Measurements from ENCODE around the gene TIPRL.

TIPRL gene

DNA sequence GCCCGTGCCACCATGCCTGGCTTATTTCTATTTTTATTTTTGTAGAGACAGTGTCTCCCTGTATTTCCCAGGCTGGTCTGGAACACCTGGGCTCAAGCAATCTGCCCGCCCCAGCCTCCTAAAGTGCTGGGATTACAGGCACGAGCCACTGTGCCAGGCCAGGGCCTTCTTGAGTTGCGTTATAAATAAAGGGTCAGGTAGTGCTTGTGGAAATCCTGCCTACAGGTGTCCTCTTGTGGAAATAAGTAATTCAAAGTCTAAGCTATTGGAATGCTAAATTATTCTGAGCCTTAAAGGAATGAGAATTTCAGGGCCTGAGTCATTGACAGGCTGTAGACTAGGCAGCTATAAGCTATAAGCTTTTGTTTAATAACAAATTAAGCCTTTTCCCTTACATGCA lies 38.9 kb downstream of the TIPRL start:
- DNase-seq = no peak

DNA sequence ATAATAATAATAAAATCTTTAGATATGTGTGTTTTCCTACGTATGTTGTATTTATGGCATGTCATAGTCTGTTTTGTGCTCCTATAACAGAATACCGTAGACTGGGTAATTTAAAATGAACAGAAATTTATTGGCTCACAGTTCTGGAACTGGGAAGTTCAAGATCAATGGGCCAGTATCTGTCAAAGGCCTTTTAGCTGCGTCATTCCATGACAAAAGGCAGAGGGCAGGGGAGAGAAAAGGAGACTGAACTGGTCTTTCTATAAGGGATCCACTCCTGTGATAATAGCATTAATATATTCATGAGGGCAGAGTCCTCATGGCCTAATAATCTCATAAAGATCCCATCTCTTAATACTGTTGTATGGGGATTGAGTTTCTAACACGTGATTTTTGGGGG lies 39.9 kb downstream of the TIPRL start:
- DNase-seq = no peak

DNA sequence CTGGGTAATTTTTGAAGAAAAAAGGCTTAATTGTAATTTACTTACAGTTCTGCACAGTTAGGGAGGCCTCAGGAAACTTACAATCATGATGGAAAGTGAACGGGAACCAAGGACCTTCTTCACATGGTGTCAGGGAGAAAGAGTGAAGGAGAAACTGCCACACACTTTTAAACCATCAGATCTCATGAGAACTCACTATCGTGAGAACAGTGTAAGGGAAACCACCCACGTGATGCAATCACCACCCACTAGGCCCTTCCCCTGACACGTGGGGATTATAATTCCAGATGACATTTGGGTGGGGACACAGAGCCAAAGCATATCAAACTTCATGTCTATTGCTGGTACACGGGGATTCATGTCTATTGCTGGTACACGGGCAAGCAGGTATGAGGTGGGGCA lies 41.7 kb downstream of the TIPRL start:
- no peak for DNase-seq

DNA sequence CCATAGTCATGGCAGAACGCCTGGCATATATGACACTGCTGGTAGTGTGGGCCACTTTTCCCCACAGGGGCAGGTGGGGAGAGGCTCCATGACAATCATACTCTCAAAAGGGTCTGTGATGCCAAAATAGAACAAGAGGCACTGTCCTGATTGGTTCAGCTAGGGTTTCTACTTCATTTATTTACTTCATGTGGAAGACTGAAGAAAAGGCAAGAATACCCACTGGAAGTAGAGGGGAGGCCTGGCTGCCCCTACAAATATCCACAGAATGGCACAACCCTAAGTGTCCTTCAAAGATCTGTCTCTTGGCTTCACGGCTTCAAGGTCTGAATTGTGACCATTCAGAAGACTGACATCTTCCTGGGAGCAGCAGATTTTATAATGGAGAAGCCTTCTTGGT lies 42.5 kb downstream of the TIPRL start:
- DNase-seq = no peak

DNA sequence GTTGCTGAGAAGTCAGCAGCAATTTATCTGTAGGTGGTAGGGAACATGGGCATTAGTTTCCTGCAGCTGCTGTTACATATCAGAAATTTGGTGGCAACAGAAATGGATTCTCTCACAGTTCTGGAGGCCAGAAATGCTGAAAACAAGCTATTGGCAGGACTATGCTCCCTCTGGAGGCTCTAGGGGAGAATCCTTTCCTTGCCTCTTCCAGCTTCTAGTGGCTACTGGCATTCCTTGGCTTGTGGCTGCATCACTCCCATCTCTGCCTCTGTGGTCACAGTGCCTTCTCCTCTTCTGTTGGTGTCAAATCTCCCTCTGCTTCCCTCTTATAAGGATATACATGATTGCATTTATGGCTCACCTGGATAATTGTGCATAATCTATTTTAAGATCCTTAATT lies 44.5 kb downstream of the TIPRL start:
- DNase-seq = no peak

DNA sequence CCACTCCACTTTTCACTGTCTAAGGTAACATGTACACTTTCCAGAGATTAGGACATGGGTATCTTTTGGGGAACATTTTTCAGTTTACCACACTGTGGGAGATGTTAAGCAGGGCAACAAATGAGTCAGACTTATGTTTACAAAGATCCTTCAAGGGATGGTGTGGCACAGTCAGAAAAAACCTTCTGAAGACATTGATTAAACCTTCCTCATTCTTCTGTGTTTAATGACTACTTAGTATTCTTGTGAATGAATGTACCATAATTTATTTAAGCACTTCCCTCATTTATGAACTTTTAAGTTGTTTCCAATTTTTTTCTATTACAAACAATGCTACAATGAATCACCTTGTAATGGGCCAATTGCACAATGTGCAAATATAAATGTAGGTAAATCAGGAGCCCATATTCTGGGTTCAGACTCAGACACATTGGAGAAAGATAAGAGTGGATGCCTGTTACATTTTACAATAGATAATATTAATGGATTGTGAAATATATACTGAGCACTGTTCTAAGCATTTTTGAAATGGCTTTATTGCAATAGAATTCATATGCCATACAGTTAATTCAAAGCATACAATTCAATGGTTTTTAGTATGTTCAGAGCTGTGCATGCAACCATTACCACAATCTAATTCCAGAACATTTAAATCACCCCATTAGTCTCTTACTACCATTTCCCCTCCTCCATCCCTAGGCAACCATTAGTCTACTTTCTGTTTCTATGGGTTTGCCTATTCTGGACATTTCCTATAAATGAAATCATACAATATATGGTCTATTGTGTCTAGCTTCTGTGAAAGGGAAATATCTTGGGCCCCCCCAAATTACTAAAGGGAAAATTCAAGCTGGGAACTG lies 45.1 kb downstream of the TIPRL start:
- DNase-seq = no peak

DNA sequence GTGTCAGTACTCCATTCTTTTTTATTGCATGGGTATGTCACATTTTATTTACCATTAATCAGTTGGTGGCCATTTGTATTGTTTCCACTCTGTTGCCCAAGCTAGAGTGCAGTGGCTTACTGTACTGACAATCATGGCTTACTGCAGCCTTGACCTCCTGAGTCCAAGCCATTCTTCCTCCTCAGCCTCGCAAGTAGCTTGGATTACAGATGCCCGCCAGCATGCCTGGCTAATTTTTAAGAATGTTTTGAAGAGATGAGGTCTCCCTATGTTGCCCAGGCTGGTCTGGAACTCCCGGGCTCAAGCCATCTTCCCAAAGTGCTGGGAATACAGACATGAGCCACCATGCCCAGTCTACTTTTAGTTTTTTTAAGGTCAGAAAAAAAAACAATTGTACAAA lies 46.2 kb downstream of the TIPRL start:
- DNase-seq = no peak

DNA sequence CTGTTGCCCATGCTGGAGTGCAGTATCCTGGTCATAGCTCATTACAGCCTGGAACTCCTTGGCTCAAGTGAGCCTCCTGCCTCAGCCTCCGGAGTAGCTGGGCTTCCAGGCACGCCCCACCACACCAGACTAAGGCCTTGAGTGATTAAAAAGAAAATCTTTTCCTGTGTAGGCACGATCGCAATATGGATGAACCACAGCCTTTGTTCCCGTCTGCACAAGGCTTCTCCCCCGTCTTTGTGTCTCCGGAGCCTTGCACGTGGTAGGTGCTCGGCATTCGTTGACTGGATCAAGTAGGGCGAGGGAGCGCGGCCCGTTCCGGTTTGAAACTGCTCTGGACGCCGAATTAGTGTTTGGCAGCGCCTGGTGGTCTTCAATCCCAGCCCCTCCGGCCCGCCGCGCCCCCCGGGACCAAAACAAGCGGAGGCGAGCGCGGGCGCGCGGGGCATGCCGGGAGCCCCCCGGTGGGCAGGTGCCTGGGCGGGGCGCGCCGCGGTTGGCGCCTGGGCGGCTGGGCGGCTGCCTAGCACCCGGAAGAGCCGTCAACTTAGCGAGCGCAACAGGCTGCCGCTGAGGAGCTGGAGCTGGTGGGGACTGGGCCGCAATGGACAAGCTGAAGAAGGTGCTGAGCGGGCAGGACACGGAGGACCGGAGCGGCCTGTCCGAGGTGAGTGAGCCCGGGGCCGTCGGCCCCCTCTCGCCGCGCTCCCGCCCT lies 46.9 kb downstream of the TIPRL start, which contains the start of gene SFT2D2:
Gene SFT2D2, plus strand, starts transcription at position 529 of the 715 bp plus-strand sequence. Its CDS starts 76 bp downstream, at position 605.
- DNase-seq = peak; percentile 85

DNA sequence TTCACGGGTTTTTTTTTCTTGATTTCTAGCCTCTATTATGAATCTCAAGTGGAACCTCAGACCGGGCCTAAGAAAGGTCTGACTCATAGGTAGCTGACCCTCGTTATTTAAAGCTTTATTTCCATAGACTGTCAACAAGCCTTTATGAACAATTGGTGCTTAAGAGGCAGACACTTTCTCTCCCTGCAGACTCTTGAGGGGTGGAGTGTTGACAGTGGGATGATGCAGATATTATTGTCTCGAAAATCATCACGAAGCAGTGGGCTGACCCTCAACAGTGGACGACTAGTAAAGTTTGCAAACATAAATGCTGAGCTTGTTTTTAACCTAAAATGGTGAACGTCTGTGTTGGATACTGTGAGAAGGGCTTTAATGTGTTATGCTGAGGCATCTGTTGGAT lies 48.9 kb downstream of the TIPRL start:
- DNase-seq = no peak

DNA sequence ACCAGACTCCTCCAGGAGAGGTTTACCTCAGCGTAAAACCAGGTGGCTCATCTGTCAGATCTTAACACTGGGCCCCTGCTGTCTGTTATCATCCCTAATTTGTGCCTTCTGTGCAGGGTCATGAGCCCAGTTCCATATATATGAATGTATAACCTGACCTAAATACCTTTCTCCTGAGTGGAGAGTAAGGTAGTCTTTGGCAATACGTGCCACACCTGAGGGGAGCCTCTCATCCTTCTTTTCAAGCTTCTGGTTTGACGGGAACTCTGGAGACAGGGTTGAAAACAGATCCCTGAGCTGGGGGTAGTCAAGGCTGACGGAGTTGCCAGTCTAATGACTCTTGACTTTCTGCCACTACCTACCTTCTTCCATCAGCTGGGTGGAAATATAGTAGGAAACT lies 51.1 kb downstream of the TIPRL start:
- no peak for DNase-seq

DNA sequence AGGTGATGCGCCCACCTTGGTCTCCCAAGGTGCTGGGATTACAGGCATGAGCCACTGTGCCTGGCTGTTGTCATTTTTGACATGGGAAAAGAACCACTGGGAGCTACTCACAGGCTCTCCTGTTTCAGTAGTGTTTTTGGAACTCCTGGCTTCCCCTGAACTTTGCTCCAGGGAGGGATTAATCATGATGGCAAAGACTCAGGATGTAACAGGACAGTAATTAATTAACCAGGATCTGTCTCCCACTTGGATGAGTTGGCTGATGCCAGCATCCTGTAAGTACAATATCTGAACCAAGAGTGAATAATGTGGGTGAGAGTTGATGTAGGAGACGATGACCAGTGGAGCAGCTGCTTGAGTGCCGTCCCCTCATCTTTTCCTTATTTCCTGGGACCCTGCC lies 51.9 kb downstream of the TIPRL start:
- no peak for DNase-seq

DNA sequence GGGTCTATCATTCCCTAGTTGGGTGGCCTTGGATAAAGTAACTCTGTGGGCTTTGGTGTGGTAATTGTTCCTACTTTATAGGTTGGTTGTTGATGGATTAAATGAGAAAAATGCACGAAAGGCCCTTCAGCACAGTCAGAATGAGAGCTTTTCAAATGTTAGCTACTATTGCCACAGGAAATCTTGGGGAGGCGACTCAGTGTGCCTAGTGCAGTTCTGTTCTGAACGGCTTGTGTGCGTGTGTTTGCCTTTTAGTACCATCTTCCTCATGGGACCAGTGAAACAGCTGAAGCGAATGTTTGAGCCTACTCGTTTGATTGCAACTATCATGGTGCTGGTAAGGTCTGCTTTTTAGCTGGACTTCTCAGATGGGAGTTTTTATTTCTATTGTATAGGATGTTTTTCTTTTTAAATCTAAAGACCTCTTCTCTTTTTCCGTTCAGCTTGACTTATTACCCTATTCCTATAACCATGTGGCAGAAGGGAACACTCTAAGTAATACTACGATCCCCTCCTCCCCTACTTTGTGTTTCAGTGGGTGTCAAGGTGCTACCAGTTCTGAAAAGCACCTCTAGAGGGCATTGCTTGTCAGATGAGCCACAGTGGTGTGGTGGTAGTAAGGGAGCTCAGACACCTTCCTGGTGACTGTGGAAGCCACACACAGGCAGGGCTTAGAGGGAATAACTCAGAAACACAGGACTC lies 56.2 kb downstream of the TIPRL start:
- no peak for DNase-seq

DNA sequence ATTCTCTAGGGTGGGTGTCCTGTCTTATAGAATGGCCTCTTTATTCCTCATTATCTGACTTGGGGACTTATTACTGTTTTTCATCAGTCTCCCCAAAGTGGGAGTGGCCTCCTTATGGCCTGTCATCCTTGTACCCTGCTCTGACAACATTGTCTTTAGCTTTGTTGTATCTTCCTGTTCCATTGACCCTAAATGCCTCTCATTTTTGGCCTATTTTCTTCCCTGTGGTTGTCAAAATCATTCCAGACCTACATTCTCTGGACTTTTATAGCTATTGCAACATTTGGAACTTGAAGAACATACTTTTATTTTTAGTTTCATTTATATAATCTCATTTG lies 56.8 kb downstream of the TIPRL start:
- no peak for DNase-seq

DNA sequence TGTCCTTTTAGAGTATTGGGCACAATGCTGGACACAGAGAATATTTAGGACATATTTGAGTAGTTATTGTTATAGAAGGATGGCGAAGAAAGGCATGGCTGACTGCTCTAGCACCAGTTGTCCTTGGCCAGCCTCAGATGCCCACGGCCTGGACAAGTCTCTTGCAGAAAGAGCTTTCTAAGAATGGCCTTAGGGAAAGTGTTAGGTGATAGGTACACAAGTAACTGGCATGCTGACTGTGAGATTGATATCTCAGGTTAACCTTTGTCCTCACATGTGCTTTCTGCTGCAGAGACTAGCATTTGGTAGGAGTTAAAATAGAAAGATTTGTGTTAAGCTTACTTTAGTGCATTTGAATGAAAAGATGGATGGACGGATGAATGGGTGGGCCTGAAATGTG lies 57.2 kb downstream of the TIPRL start:
- no peak for DNase-seq

DNA sequence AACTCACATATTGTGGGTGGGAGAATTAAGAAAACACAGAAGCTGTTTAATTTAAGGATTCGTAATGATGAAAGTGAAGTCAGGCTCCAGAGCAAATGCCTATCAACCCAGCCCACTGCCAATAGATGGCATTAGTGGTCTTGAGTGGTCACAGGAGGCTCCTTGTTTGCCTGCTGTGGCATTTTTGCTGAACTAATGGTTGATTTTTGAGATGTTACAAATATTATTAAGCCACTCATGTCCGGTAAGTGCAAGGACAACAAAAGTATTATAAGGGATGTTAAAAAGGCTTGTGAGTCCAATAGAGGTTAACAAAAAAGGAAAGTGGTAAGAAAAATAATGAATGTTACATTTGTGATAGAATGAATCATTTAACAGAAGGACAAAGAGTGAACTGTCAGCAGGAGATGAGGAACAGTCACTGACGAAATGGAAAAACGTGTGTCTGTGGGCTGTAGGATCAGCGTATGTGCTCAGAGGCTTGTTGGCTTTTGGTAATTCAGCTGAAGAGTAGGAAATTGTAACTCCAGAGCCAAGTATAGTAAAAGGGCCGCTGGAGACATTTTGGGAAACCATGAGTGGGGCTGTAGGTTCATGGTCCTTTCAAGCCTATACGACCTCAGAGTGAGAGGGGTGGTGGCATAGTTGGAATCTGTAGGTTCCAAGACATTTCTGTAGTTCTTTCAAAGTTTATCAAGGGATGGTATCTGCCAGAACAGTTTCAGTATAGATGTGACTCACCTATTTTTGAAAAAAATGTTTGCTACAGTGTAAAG lies 58.3 kb downstream of the TIPRL start:
- no peak for DNase-seq

DNA sequence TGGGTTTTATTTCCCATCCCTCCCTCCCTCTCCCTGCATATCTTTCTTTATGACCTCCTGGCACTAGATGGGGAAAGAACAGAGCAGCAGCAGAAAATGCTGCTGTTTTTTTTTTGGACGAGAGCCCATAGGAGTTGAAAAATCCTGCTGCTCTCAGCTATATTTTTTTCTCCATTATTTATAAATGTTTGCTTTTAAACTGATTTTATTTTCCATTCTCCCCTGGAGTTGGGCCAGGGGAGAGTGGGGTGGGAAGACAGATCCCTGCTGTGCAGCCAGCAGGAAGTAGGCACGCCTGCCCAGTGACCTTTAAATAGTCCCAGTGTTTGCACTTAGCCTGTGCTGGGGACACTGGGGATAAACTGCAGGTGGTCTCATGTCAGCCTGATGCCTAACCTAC lies 64.4 kb downstream of the TIPRL start:
- DNase-seq = no peak

DNA sequence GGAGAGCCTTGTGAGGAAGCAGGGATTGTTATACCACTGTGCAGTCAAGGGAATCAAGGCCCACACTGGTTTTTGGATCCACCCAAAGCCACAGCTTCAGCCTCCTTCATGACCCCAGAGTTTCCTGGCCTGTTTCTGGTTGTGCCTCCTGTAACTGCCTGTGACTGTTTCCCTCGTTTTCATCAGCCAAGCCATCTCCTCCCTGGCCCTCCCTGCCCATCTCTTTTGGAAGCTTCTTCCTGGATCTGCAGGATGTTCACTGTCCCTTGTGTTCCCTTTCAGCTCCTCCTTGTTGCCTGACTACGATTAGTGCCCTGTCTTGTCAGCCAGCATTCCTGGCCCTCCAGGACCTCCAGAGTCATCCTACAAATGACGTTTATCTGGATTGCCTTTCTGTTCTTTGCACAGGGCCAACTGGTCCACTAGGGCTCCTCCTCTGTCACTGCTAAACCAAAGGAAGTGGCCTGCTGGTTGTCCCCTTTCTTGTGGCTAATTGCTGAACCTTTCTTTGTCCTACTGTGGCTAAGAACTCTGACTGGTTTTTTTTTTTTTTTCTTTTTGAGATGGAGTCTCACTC lies 65.0 kb downstream of the TIPRL start:
- no peak for DNase-seq

DNA sequence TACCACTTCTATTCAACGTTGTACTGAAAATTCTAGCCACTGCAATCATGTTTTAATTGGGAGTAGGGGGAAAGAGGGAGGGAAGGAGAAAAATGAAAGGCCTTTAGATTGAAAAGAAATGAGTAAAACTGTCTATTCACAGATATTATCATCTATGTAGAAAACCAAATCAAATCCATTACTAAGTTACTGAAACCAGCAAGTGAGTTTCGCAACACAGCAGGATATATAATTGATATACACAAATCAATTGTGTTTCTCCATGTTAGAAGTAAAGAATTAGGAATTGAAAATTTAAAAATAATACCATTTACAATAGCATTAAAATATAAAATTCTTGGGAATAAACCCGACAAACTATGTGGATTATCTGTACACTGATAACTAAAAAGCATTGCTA lies 66.3 kb downstream of the TIPRL start:
- DNase-seq = no peak

DNA sequence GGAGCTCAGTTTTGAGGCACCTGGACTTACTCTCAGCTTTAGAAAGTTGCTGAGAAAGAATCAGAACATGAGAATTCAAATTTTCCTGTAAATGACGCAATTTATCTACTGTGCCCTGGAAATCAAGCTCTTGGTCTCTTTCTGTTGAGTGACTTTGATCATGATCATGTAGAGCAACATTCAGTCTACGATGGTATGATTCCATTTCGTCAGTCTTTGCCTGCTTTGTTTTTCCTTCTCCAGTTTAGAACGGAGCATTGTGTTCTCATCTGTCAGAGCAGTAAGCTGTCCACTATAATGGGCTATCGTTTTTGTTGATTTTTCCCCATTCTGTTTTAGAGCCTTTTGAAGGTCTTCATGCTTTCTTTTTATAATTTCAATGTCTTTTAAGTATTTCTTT lies 67.7 kb downstream of the TIPRL start:
- no peak for DNase-seq
